Thyroid gland (tissue), 4 donors: ENCODE measurements around the gene EHBP1. TPM values are rescaled to one million over a fixed set of nuclear protein-coding genes. Genes with fewer than 3 reads are reported as not detected.

ENCODE experiments used
- DNase-seq, 2 donors: peaks; one replicate each; pipeline ENCODE4 v3.0.0-alpha.2; 2019
- H3K27ac ChIP-seq, 3 donors: fragments of 200-600 bp; sonication (generic); 1 replicate in 2 of 3; 2 replicates in 1 of 3; pipeline ENCODE4 v1.5.1; 2016 to 2019; ENCODE audit warnings: mild to moderate bottlenecking in 1 of 3, moderate library complexity in 1 of 3
- H3K27me3 ChIP-seq: fragments of 200-600 bp; sonication (generic); one replicate; pipeline ENCODE4 v1.5.1; 2019
- H3K36me3 ChIP-seq, 2 donors: fragments of 200-600 bp; sonication (generic); one replicate each; pipeline ENCODE4 v1.5.1; 2016 to 2019
- H3K4me1 ChIP-seq, 2 donors: fragments of 200-600 bp; sonication (generic); one replicate each; pipeline ENCODE4 v1.5.1; 2017 to 2019
- H3K4me3 ChIP-seq, 3 donors: fragments of 200-600 bp; sonication (generic); replicated peaks in 1 of 3; 1 replicate in 2 of 3; 2 replicates in 1 of 3; pipeline ENCODE4 v1.5.1; 2016; ENCODE audit warnings: mild to moderate bottlenecking in 1 of 3
- H3K9me3 ChIP-seq: fragments of 200-600 bp; sonication (generic); one replicate; pipeline ENCODE4 v1.5.1; 2017
- CTCF ChIP-seq, 6 experiments: fragments of 200-600 bp in 3 of 6; fragments of 450-650 bp in 3 of 6; sonication (generic) in 3 of 6; IDR thresholded peaks; one replicate each; pipeline ENCODE4 v1.5.1; 2016 to 2019; ENCODE audit warnings: antibody characterized with exemption in 6 of 6, mild to moderate bottlenecking in 2 of 6, inconsistent platforms in 1 of 6, moderate library complexity in 1 of 6
- POLR2A ChIP-seq, 2 donors: fragments of 450-650 bp; IDR thresholded peaks; one replicate each; pipeline ENCODE4 v1.6.1; 2017; ENCODE audit warnings: antibody characterized with exemption in 2 of 2, mild to moderate bottlenecking in 2 of 2, moderate library complexity in 1 of 2
- WGBS, 2 donors: methylation state at CpG; one replicate each; pipeline ENCODE4 v1.1.5; 2017; 5-methylcytosine and 5-hydroxymethylcytosine counted together
- intact Hi-C: fragments of 100-400 bp; cut with DNase I; formaldehyde crosslinking; loops from one replicate; pipeline ENCODE4 v1.15.1; 2023
- total RNA-seq, 4 donors: library from RNA; depleted of rRNA; stranded (reverse); fragments of >200 nt; gene quantifications; one replicate each; pipeline ENCODE4 v1.2.3, GENCODE V29; 2016

Gene EHBP1
- total RNA-seq, 4 donors from 2014 or later = 49.9 to 68.8 (median 57.0) TPM

GRCh38 chr2:62931536-62931935, 226.0 kb downstream of the EHBP1 start:
- 95 to 96% methylated on average over 3 of the region's 3 CpGs for WGBS, 2 donors
- Histone ChIP-seq H3K4me3 (no peak overlapping the region), H3K36me3 (no peaks in the 10 kb centered on the region), H3K27me3 (no peaks in the 10 kb centered on the region), H3K4me1 (no peaks in the 10 kb centered on the region), H3K27ac (no peak overlapping the region), H3K9me3 (no peaks in the 10 kb centered on the region)
- TF ChIP-seq CTCF (IDR thresholded peaks at IDR 0.05) (no peak), POLR2A (IDR thresholded peaks at IDR 0.05) (no peak)
- DNase-seq = no peak
- intact Hi-C loops = no loop called here

GRCh38 chr2:62933398-62933917, 227.9 kb downstream of the EHBP1 start:
- TF ChIP-seq POLR2A (IDR thresholded peaks at IDR 0.05) = no peak
- TF ChIP-seq CTCF (IDR thresholded peaks at IDR 0.05) = no peak
- WGBS, 2 donors = 86 to 87% methylated on average over 2 of the region's 2 CpGs

GRCh38 chr2:62934517-62934916, 229.0 kb downstream of the EHBP1 start:
- Histone ChIP-seq H3K36me3 (no peaks in the 10 kb centered on the region), H3K27ac (no peak overlapping the region), H3K27me3 (no peaks in the 10 kb centered on the region), H3K4me1 (no peaks in the 10 kb centered on the region), H3K9me3 (no peaks in the 10 kb centered on the region), H3K4me3 (no peak overlapping the region)
- DNase-seq = no peak
- no peak for TF ChIP-seq POLR2A (IDR thresholded peaks at IDR 0.05)
- no peak for TF ChIP-seq CTCF (IDR thresholded peaks at IDR 0.05)
- 83 to 94% methylated on average over 2 of the region's 2 CpGs for WGBS, 2 donors
- intact Hi-C loops = no loop called here

More at GRCh38 chr2:62933398-62933917, 227.9 kb downstream of the EHBP1 start:
- no peak for DNase-seq
- Histone ChIP-seq H3K27ac (no peak overlapping the region), H3K4me3 (no peak overlapping the region), H3K27me3 (no peaks in the 10 kb centered on the region), H3K36me3 (no peaks in the 10 kb centered on the region), H3K4me1 (no peaks in the 10 kb centered on the region), H3K9me3 (no peaks in the 10 kb centered on the region)
- intact Hi-C loops = no loop called here

GRCh38 chr2:62938126-62938525, 232.6 kb downstream of the EHBP1 start:
- Histone ChIP-seq H3K27me3 (no peaks in the 10 kb centered on the region), H3K4me1 (no peaks in the 10 kb centered on the region), H3K9me3 (no peaks in the 10 kb centered on the region), H3K27ac (no peak overlapping the region), H3K36me3 (no peaks in the 10 kb centered on the region), H3K4me3 (no peak overlapping the region)
- 83 to 90% methylated on average over 1 of the region's 1 CpG for WGBS, 2 donors
- intact Hi-C loops = no loop called here
- no peak for DNase-seq
- TF ChIP-seq POLR2A (IDR thresholded peaks at IDR 0.05) (no peak), CTCF (IDR thresholded peaks at IDR 0.05) (no peak)

GRCh38 chr2:62939735-62940491, 234.4 kb downstream of the EHBP1 start:
- TF ChIP-seq POLR2A (IDR thresholded peaks at IDR 0.05) = no peak
- TF ChIP-seq CTCF (IDR thresholded peaks at IDR 0.05) = no peak
- H3K4me1 ChIP-seq = no peaks in the 10 kb centered on the region
- intact Hi-C loops = no loop called here
- H3K36me3 ChIP-seq = no peaks in the 10 kb centered on the region
- DNase-seq = no peak
- no peaks in the 10 kb centered on the region for H3K27me3 ChIP-seq
- WGBS, 2 donors = 93 to 94% methylated on average over 5 of the region's 5 CpGs
- H3K9me3 ChIP-seq = no peaks in the 10 kb centered on the region
- no peak overlapping the region for H3K27ac ChIP-seq
- no peak overlapping the region for H3K4me3 ChIP-seq
